ENCODE results near the gene FAF1. TPM values are rescaled to one million over a fixed set of nuclear protein-coding genes. Genes with fewer than 3 reads are reported as not detected.

Gene FAF1
- total RNA-seq, 1 experiment from 2014 or later: 112 TPM

GRCh38 chr1:50697440-50698421, 262.3 kb downstream of the FAF1 start:
- peaks cover 5% of the 10 kb centered on the region for H3K4me1 ChIP-seq (ENCODE audit: low read length)
- DNase-seq: no peak
- H2AFZ ChIP-seq (ENCODE audit: low read length): no peak overlapping the region
- H3K36me3 ChIP-seq (ENCODE audit: insufficient read depth, low read length): no peaks in the 10 kb centered on the region
- no peaks in the 10 kb centered on the region for H3K27me3 ChIP-seq (ENCODE audit: low read length)
- H3K27ac ChIP-seq (ENCODE audit: low read length): no peak overlapping the region
- no peaks in the 10 kb centered on the region for H3K9me2 ChIP-seq (replicated peaks; ENCODE audit: insufficient read depth, low read length)
- no peak overlapping the region for H3K4me3 ChIP-seq (ENCODE audit: low read length)
- H3K9ac ChIP-seq (ENCODE audit: low read length): no peak overlapping the region
- H3K79me2 ChIP-seq (ENCODE audit: low read length): peaks cover 42% of the 10 kb centered on the region
- no peaks in the 10 kb centered on the region for H4K20me1 ChIP-seq (ENCODE audit: insufficient read depth, low read depth, low read length)
- no peak overlapping the region for H3K4me2 ChIP-seq (ENCODE audit: low read depth, low read length, poor library complexity, severe bottlenecking)
- H3K9me3 ChIP-seq (ENCODE audit: low read length): no peaks in the 10 kb centered on the region

- H3K9me2 ChIP-seq (replicated peaks; ENCODE audit: insufficient read depth, low read length): no peaks in the 10 kb centered on the region
- no peaks in the 10 kb centered on the region for H4K20me1 ChIP-seq (ENCODE audit: insufficient read depth, low read depth, low read length)
- no peak overlapping the region for H2AFZ ChIP-seq (ENCODE audit: low read length)
- H3K4me3 ChIP-seq (ENCODE audit: low read length): no peak overlapping the region
- no peak overlapping the region for H3K9ac ChIP-seq (ENCODE audit: low read length)
- H3K9me3 ChIP-seq (ENCODE audit: low read length): no peaks in the 10 kb centered on the region
- H3K4me1 ChIP-seq (ENCODE audit: low read length): peaks cover 6% of the 10 kb centered on the region
- H3K27me3 ChIP-seq (ENCODE audit: low read length): no peaks in the 10 kb centered on the region
- H3K79me2 ChIP-seq (ENCODE audit: low read length): peaks cover 21% of the 10 kb centered on the region
- DNase-seq: no peak
- no peak overlapping the region for H3K4me2 ChIP-seq (ENCODE audit: low read depth, low read length, poor library complexity, severe bottlenecking)
- no peaks in the 10 kb centered on the region for H3K36me3 ChIP-seq (ENCODE audit: insufficient read depth, low read length)
- no peak overlapping the region for H3K27ac ChIP-seq (ENCODE audit: low read length)
Measured at GRCh38 chr1:50693829-50694228, 266.2 kb downstream of the FAF1 start.

- Histone ChIP-seq H3K27ac (ENCODE audit: low read length) (no peak overlapping the region), H3K4me2 (ENCODE audit: low read depth, low read length, poor library complexity, severe bottlenecking) (no peak overlapping the region), H3K9ac (ENCODE audit: low read length) (no peak overlapping the region), H3K4me3 (ENCODE audit: low read length) (no peak overlapping the region), H3K36me3 (ENCODE audit: insufficient read depth, low read length) (no peaks in the 10 kb centered on the region), H2AFZ (ENCODE audit: low read length) (no peak overlapping the region), H3K9me3 (ENCODE audit: low read length) (no peaks in the 10 kb centered on the region), H3K27me3 (ENCODE audit: low read length) (no peaks in the 10 kb centered on the region), H3K4me1 (ENCODE audit: low read length) (no peaks in the 10 kb centered on the region), H3K9me2 (replicated peaks; ENCODE audit: insufficient read depth, low read length) (no peaks in the 10 kb centered on the region), H3K79me2 (ENCODE audit: low read length) (0 out of 2 replicates have a peak, but pooled peaks cover 10% of the 10 kb centered on the region), H4K20me1 (ENCODE audit: insufficient read depth, low read depth, low read length) (no peaks in the 10 kb centered on the region)
- no peak for DNase-seq
Measured at GRCh38 chr1:50684185-50684584, 275.9 kb downstream of the FAF1 start.

DNA sequence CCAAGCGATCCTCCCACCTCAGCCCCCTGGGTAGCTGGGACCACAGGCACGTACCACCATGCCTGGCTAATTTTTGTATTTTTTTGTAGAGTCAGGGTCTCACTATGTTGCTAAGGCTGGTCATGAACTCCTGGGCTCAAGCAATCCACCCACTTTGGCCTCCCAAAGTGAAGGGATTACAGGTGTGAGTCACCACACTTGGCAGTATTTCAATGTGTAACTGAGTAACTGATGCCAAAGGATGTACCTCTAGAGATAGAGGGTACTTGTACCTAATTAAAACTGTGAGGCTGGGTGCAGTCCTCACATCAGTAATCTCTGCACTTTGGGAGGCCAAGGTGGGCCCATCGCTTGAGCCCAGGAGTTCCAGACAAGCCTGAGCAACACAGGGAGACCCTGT, 278.1 kb downstream of the FAF1 start:
- no peaks in the 10 kb centered on the region for H3K9me2 ChIP-seq (replicated peaks; ENCODE audit: insufficient read depth, low read length)
- H3K4me3 ChIP-seq (ENCODE audit: low read length): no peak overlapping the region
- H2AFZ ChIP-seq (ENCODE audit: low read length): no peak overlapping the region
- no peak overlapping the region for H3K27ac ChIP-seq (ENCODE audit: low read length)
- no peak overlapping the region for H3K4me2 ChIP-seq (ENCODE audit: low read depth, low read length, poor library complexity, severe bottlenecking)
- H3K9ac ChIP-seq (ENCODE audit: low read length): no peak overlapping the region
- H3K4me1 ChIP-seq (ENCODE audit: low read length): no peaks in the 10 kb centered on the region
- H3K36me3 ChIP-seq (ENCODE audit: insufficient read depth, low read length): no peaks in the 10 kb centered on the region
- no peaks in the 10 kb centered on the region for H4K20me1 ChIP-seq (ENCODE audit: insufficient read depth, low read depth, low read length)
- H3K9me3 ChIP-seq (ENCODE audit: low read length): no peaks in the 10 kb centered on the region
- H3K27me3 ChIP-seq (ENCODE audit: low read length): no peaks in the 10 kb centered on the region
- H3K79me2 ChIP-seq (ENCODE audit: low read length): 0 out of 2 replicates have a peak, but pooled peaks cover 10% of the 10 kb centered on the region
- no peak for DNase-seq

GRCh38 chr1:50667710-50668356, 292.2 kb downstream of the FAF1 start:
- H3K4me3 ChIP-seq (ENCODE audit: low read length): no peak overlapping the region
- no peak overlapping the region for H3K9ac ChIP-seq (ENCODE audit: low read length)
- H3K27ac ChIP-seq (ENCODE audit: low read length): peak overlapping the region; percentile 48; the same call in 1 of the 2 replicates
- peaks cover 29% of the 10 kb centered on the region for H3K4me1 ChIP-seq (ENCODE audit: low read length)
- H3K9me3 ChIP-seq (ENCODE audit: low read length): no peaks in the 10 kb centered on the region
- no peaks in the 10 kb centered on the region for H4K20me1 ChIP-seq (ENCODE audit: insufficient read depth, low read depth, low read length)
- no peaks in the 10 kb centered on the region for H3K36me3 ChIP-seq (ENCODE audit: insufficient read depth, low read length)
- H3K4me2 ChIP-seq (ENCODE audit: low read depth, low read length, poor library complexity, severe bottlenecking): peak overlapping the region; percentile 29
- H3K9me2 ChIP-seq (replicated peaks; ENCODE audit: insufficient read depth, low read length): no peaks in the 10 kb centered on the region
- no peak for DNase-seq
- H3K79me2 ChIP-seq (ENCODE audit: low read length): peaks cover 28% of the 10 kb centered on the region
- H2AFZ ChIP-seq (ENCODE audit: low read length): no peak overlapping the region
- H3K27me3 ChIP-seq (ENCODE audit: low read length): no peaks in the 10 kb centered on the region

DNA sequence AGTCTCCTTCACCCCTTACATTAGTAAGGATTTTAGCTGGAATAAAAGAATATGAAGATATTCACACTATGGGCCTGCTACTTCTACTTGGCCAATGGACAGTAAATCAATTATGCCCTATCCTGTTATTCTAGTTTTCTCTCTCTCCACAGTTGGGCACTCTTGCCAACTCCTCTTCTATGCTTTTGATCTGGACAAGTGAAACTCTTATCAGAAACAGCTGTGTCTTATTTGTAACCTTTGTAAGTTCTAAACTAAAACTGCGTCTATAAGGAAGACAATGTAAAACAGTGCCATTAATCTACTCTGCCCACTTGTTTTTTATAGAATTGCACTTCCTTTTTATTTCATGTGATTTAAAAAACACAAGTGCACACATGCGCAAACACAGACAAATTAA, 292.8 kb downstream of the FAF1 start:
- H3K4me3 ChIP-seq (ENCODE audit: low read length): no peak overlapping the region
- H3K27ac ChIP-seq (ENCODE audit: low read length): peak overlapping the region; percentile 48
- peaks cover 29% of the 10 kb centered on the region for H3K4me1 ChIP-seq (ENCODE audit: low read length)
- H4K20me1 ChIP-seq (ENCODE audit: insufficient read depth, low read depth, low read length): no peaks in the 10 kb centered on the region
- H3K9ac ChIP-seq (ENCODE audit: low read length): no peak overlapping the region
- peak overlapping the region; percentile 29 for H3K4me2 ChIP-seq (ENCODE audit: low read depth, low read length, poor library complexity, severe bottlenecking)
- H3K79me2 ChIP-seq (ENCODE audit: low read length): peaks cover 28% of the 10 kb centered on the region
- H3K9me2 ChIP-seq (replicated peaks; ENCODE audit: insufficient read depth, low read length): no peaks in the 10 kb centered on the region
- peak; percentile 50 for DNase-seq
- H3K27me3 ChIP-seq (ENCODE audit: low read length): no peaks in the 10 kb centered on the region
- no peaks in the 10 kb centered on the region for H3K36me3 ChIP-seq (ENCODE audit: insufficient read depth, low read length)
- no peaks in the 10 kb centered on the region for H3K9me3 ChIP-seq (ENCODE audit: low read length)
- H2AFZ ChIP-seq (ENCODE audit: low read length): no peak overlapping the region

DNA sequence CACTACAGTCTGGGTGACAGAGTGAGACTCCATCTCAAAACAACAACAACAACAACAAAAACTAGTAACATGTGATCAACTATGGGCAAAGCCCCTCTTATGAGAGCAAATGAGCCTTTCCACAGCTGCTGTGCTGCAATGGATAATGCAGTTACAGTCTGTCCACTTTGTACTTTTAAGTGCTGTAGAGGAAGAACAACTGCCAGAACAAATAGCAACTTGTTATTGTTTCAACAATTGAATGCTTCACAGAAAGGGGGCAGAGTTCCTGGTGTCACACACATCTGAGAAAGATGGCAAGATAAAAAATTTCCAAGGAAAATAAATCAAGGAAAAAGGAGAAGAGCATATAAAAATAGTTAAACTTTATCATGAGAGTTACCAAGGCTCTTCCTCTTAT, 293.2 kb downstream of the FAF1 start:
- Histone ChIP-seq H3K4me2 (ENCODE audit: low read depth, low read length, poor library complexity, severe bottlenecking) (no peak overlapping the region), H4K20me1 (ENCODE audit: insufficient read depth, low read depth, low read length) (no peaks in the 10 kb centered on the region), H3K79me2 (ENCODE audit: low read length) (peaks cover 29% of the 10 kb centered on the region), H3K27me3 (ENCODE audit: low read length) (no peaks in the 10 kb centered on the region), H3K4me3 (ENCODE audit: low read length) (no peak overlapping the region), H2AFZ (ENCODE audit: low read length) (no peak overlapping the region), H3K9me3 (ENCODE audit: low read length) (no peaks in the 10 kb centered on the region), H3K9ac (ENCODE audit: low read length) (no peak overlapping the region), H3K9me2 (replicated peaks; ENCODE audit: insufficient read depth, low read length) (no peaks in the 10 kb centered on the region), H3K36me3 (ENCODE audit: insufficient read depth, low read length) (no peaks in the 10 kb centered on the region), H3K27ac (ENCODE audit: low read length) (peak overlapping the region; percentile 48), H3K4me1 (ENCODE audit: low read length) (peaks cover 29% of the 10 kb centered on the region)
- DNase-seq: no peak

DNA sequence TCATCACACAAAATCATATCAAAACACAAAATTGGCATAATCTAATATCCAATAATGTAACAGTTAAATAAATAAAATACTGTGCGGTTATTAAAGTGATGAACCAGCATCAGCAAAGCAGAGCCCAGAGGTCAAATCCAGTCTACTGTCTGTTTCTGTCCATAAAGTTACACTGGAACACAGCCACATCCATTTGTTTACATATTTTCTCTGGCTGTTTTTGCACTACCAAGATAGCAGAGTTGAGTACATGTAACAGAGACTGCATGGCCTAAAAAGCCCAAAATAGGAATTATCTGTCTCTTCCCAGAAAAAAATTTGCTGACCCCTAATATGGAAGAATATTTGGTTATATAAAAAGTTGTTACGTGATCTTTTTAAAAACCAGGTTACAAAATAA, 294.7 kb downstream of the FAF1 start:
- Histone ChIP-seq H3K27ac (ENCODE audit: low read length) (no peak overlapping the region), H3K9me3 (ENCODE audit: low read length) (no peaks in the 10 kb centered on the region), H2AFZ (ENCODE audit: low read length) (no peak overlapping the region), H3K4me3 (ENCODE audit: low read length) (no peak overlapping the region), H3K9me2 (replicated peaks; ENCODE audit: insufficient read depth, low read length) (no peaks in the 10 kb centered on the region), H3K4me2 (ENCODE audit: low read depth, low read length, poor library complexity, severe bottlenecking) (no peak overlapping the region), H4K20me1 (ENCODE audit: insufficient read depth, low read depth, low read length) (no peaks in the 10 kb centered on the region), H3K9ac (ENCODE audit: low read length) (no peak overlapping the region), H3K27me3 (ENCODE audit: low read length) (no peaks in the 10 kb centered on the region), H3K79me2 (ENCODE audit: low read length) (peaks cover 34% of the 10 kb centered on the region), H3K36me3 (ENCODE audit: insufficient read depth, low read length) (no peaks in the 10 kb centered on the region), H3K4me1 (ENCODE audit: low read length) (peaks cover 19% of the 10 kb centered on the region)
- no peak for DNase-seq

All from Karpas-422 (cell line).